ENCODE measurements around the gene TCF4.

The TCF4 gene

GRCh38 chr18:55534996-55535395 is 53.0 kb downstream of the TCF4 start:
- H3K27ac Mint-ChIP-seq: no peak overlapping the region
- H3K27me3 Mint-ChIP-seq: no peaks in the 10 kb centered on the region

GRCh38 chr18:55534547-55534946 is 53.4 kb downstream of the TCF4 start:
- H3K27ac Mint-ChIP-seq: no peak overlapping the region
- H3K4me3 Mint-ChIP-seq: no peak overlapping the region

More at GRCh38 chr18:55534996-55535395, 53.0 kb downstream of the TCF4 start:
- Mint-ChIP-seq H3K4me1 (no peaks in the 10 kb centered on the region), H3K36me3 (no peaks in the 10 kb centered on the region), H3K4me3 (no peak overlapping the region), H3K9me3 (no peaks in the 10 kb centered on the region)

GRCh38 chr18:55530166-55530565 is 57.8 kb downstream of the TCF4 start:
- no peaks in the 10 kb centered on the region for H3K27me3 Mint-ChIP-seq
- H3K4me3 Mint-ChIP-seq: no peak overlapping the region
- H3K27ac Mint-ChIP-seq: no peak overlapping the region
- no peaks in the 10 kb centered on the region for H3K9me3 Mint-ChIP-seq
- no peaks in the 10 kb centered on the region for H3K36me3 Mint-ChIP-seq
- H3K4me1 Mint-ChIP-seq: no peaks in the 10 kb centered on the region

More at GRCh38 chr18:55534547-55534946, 53.4 kb downstream of the TCF4 start:
- no peaks in the 10 kb centered on the region for H3K9me3 Mint-ChIP-seq
- H3K27me3 Mint-ChIP-seq: no peaks in the 10 kb centered on the region
- no peaks in the 10 kb centered on the region for H3K4me1 Mint-ChIP-seq
- H3K36me3 Mint-ChIP-seq: no peaks in the 10 kb centered on the region

GRCh38 chr18:55529581-55529980 is 58.4 kb downstream of the TCF4 start:
- H3K27me3 Mint-ChIP-seq: no peaks in the 10 kb centered on the region
- H3K4me3 Mint-ChIP-seq: no peak overlapping the region
- H3K27ac Mint-ChIP-seq: no peak overlapping the region
- no peaks in the 10 kb centered on the region for H3K4me1 Mint-ChIP-seq
- H3K9me3 Mint-ChIP-seq: no peaks in the 10 kb centered on the region
- H3K36me3 Mint-ChIP-seq: no peaks in the 10 kb centered on the region

- Mint-ChIP-seq H3K27ac (no peak overlapping the region), H3K27me3 (no peaks in the 10 kb centered on the region), H3K9me3 (no peaks in the 10 kb centered on the region), H3K4me1 (no peaks in the 10 kb centered on the region), H3K36me3 (no peaks in the 10 kb centered on the region), H3K4me3 (no peak overlapping the region)
Measured at GRCh38 chr18:55525845-55526244, 62.1 kb downstream of the TCF4 start.

GRCh38 chr18:55524353-55525073 is 63.5 kb downstream of the TCF4 start:
- no peak overlapping the region for H3K27ac Mint-ChIP-seq
- H3K36me3 Mint-ChIP-seq: no peaks in the 10 kb centered on the region
- no peak overlapping the region for H3K4me3 Mint-ChIP-seq
- no peaks in the 10 kb centered on the region for H3K27me3 Mint-ChIP-seq
- no peaks in the 10 kb centered on the region for H3K9me3 Mint-ChIP-seq
- H3K4me1 Mint-ChIP-seq: no peaks in the 10 kb centered on the region

- H3K27me3 Mint-ChIP-seq: no peaks in the 10 kb centered on the region
- no peaks in the 10 kb centered on the region for H3K4me1 Mint-ChIP-seq
- H3K9me3 Mint-ChIP-seq: no peaks in the 10 kb centered on the region
- no peak overlapping the region for H3K4me3 Mint-ChIP-seq
- H3K27ac Mint-ChIP-seq: no peak overlapping the region
- no peaks in the 10 kb centered on the region for H3K36me3 Mint-ChIP-seq
Measured at GRCh38 chr18:55523001-55523400, 65.0 kb downstream of the TCF4 start.

- H3K36me3 Mint-ChIP-seq: no peaks in the 10 kb centered on the region
- no peaks in the 10 kb centered on the region for H3K27me3 Mint-ChIP-seq
- no peaks in the 10 kb centered on the region for H3K9me3 Mint-ChIP-seq
- H3K4me3 Mint-ChIP-seq: no peak overlapping the region
- H3K27ac Mint-ChIP-seq: no peak overlapping the region
- H3K4me1 Mint-ChIP-seq: no peaks in the 10 kb centered on the region
Measured at GRCh38 chr18:55522011-55522410, 66.0 kb downstream of the TCF4 start.

- no peaks in the 10 kb centered on the region for H3K9me3 Mint-ChIP-seq
- no peak overlapping the region for H3K27ac Mint-ChIP-seq
- H3K27me3 Mint-ChIP-seq: no peaks in the 10 kb centered on the region
- H3K36me3 Mint-ChIP-seq: no peaks in the 10 kb centered on the region
- no peaks in the 10 kb centered on the region for H3K4me1 Mint-ChIP-seq
- no peak overlapping the region for H3K4me3 Mint-ChIP-seq
Measured at GRCh38 chr18:55517055-55517454, 70.9 kb downstream of the TCF4 start.

GRCh38 chr18:55515941-55516710 is 71.9 kb downstream of the TCF4 start:
- Mint-ChIP-seq H3K4me3 (no peak overlapping the region), H3K4me1 (no peaks in the 10 kb centered on the region), H3K27ac (no peak overlapping the region), H3K36me3 (no peaks in the 10 kb centered on the region), H3K27me3 (no peaks in the 10 kb centered on the region), H3K9me3 (no peaks in the 10 kb centered on the region)

- Mint-ChIP-seq H3K27me3 (no peaks in the 10 kb centered on the region), H3K27ac (no peak overlapping the region), H3K4me3 (no peak overlapping the region)
Measured at GRCh38 chr18:55515214-55515613, 72.8 kb downstream of the TCF4 start.

GRCh38 chr18:55513161-55513560 is 74.8 kb downstream of the TCF4 start:
- no peaks in the 10 kb centered on the region for H3K4me1 Mint-ChIP-seq
- no peak overlapping the region for H3K4me3 Mint-ChIP-seq
- H3K9me3 Mint-ChIP-seq: no peaks in the 10 kb centered on the region

More at GRCh38 chr18:55515214-55515613, 72.8 kb downstream of the TCF4 start:
- Mint-ChIP-seq H3K4me1 (no peaks in the 10 kb centered on the region), H3K9me3 (no peaks in the 10 kb centered on the region), H3K36me3 (no peaks in the 10 kb centered on the region)

GRCh38 chr18:55511277-55511676 is 76.7 kb downstream of the TCF4 start:
- no peak overlapping the region for H3K4me3 Mint-ChIP-seq
- H3K27me3 Mint-ChIP-seq: no peaks in the 10 kb centered on the region
- H3K36me3 Mint-ChIP-seq: no peaks in the 10 kb centered on the region
- H3K9me3 Mint-ChIP-seq: no peaks in the 10 kb centered on the region
- no peaks in the 10 kb centered on the region for H3K4me1 Mint-ChIP-seq
- H3K27ac Mint-ChIP-seq: no peak overlapping the region

More at GRCh38 chr18:55513161-55513560, 74.8 kb downstream of the TCF4 start:
- no peaks in the 10 kb centered on the region for H3K36me3 Mint-ChIP-seq
- no peaks in the 10 kb centered on the region for H3K27me3 Mint-ChIP-seq
- no peak overlapping the region for H3K27ac Mint-ChIP-seq

- no peaks in the 10 kb centered on the region for H3K4me1 Mint-ChIP-seq
- no peaks in the 10 kb centered on the region for H3K9me3 Mint-ChIP-seq
- no peak overlapping the region for H3K27ac Mint-ChIP-seq
- H3K4me3 Mint-ChIP-seq: no peak overlapping the region
- no peaks in the 10 kb centered on the region for H3K36me3 Mint-ChIP-seq
- H3K27me3 Mint-ChIP-seq: no peaks in the 10 kb centered on the region
Measured at GRCh38 chr18:55510809-55511208, 77.2 kb downstream of the TCF4 start.

- Mint-ChIP-seq H3K4me3 (no peak overlapping the region), H3K36me3 (no peaks in the 10 kb centered on the region), H3K9me3 (no peaks in the 10 kb centered on the region), H3K27ac (no peak overlapping the region), H3K27me3 (no peaks in the 10 kb centered on the region), H3K4me1 (no peaks in the 10 kb centered on the region)
Measured at GRCh38 chr18:55509631-55510324, 78.2 kb downstream of the TCF4 start.

GRCh38 chr18:55508651-55509050 is 79.3 kb downstream of the TCF4 start:
- no peak overlapping the region for H3K4me3 Mint-ChIP-seq

More at GRCh38 chr18:55508651-55509050, 79.3 kb downstream of the TCF4 start:
- Mint-ChIP-seq H3K36me3 (no peaks in the 10 kb centered on the region), H3K4me1 (no peaks in the 10 kb centered on the region), H3K9me3 (no peaks in the 10 kb centered on the region), H3K27ac (no peak overlapping the region), H3K27me3 (no peaks in the 10 kb centered on the region)

Measured in activated naive CD4-positive, alpha-beta T cell treated with anti-CD3 and anti-CD28 coated beads, Interleukin-2, amount 50 U/mL, for 24 hours (primary cell).